H9 (cell line): ENCODE results near the gene SHISA8. TPM values are rescaled to one million over a fixed set of nuclear protein-coding genes. Genes with fewer than 3 reads are reported as not detected.

Source experiments
- DNase-seq: peaks from one replicate; pipeline ENCODE4 v3.0.0-alpha.2; 2017
- H2AFZ ChIP-seq: one replicate; pipeline ENCODE4 v1.6.1; 2013; ENCODE audit warnings: mild to moderate bottlenecking, low read length, control low read depth, moderate library complexity
- H2AK5ac ChIP-seq: 2 replicates; pipeline ENCODE4 v1.6.1; 2013; ENCODE audit warnings: low read length, control low read depth, mixed read lengths; ENCODE audit not compliant: insufficient read length
- H2BK120ac ChIP-seq: one replicate; pipeline ENCODE4 v1.6.1; 2013; ENCODE audit warnings: low read depth, mild to moderate bottlenecking, low read length, control low read depth, inconsistent platforms; ENCODE audit not compliant: poor library complexity, severe bottlenecking
- H2BK12ac ChIP-seq: 2 replicates; pipeline ENCODE4 v1.6.1; 2013; ENCODE audit warnings: low read length, control low read depth, mixed read lengths, low read depth; ENCODE audit not compliant: insufficient read length
- H2BK15ac ChIP-seq: 2 replicates; pipeline ENCODE4 v1.6.1; 2013; ENCODE audit warnings: low read depth, low read length, control low read depth
- H2BK20ac ChIP-seq: one replicate; pipeline ENCODE4 v1.6.1; 2013; ENCODE audit warnings: low read depth, mild to moderate bottlenecking, low read length, control low read depth, inconsistent platforms; ENCODE audit not compliant: poor library complexity, severe bottlenecking
- H2BK5ac ChIP-seq: 2 replicates; pipeline ENCODE4 v1.6.1; 2013; ENCODE audit warnings: low read length, control low read depth, mixed read lengths; ENCODE audit not compliant: insufficient read length
- H3K14ac ChIP-seq: 2 replicates; pipeline ENCODE4 v1.6.1; 2013; ENCODE audit warnings: low read length, control low read depth; ENCODE audit not compliant: insufficient read depth
- H3K18ac ChIP-seq: 2 replicates; pipeline ENCODE4 v1.6.1; 2013; ENCODE audit warnings: low read depth, mild to moderate bottlenecking, mixed read lengths, low read length, control low read depth; ENCODE audit not compliant: insufficient read length
- H3K23ac ChIP-seq: 2 replicates; pipeline ENCODE4 v1.6.1; 2013; ENCODE audit warnings: low read length, control low read depth, mixed read lengths, low read depth; ENCODE audit not compliant: insufficient read length
- H3K23me2 ChIP-seq: 2 replicates; pipeline ENCODE4 v1.6.1; 2013; ENCODE audit warnings: low read depth, mild to moderate bottlenecking, mixed read lengths, low read length, control low read depth; ENCODE audit not compliant: insufficient read length, poor library complexity, severe bottlenecking
- H3K27ac ChIP-seq: 2 replicates; pipeline ENCODE4 v1.5.1; 2013; ENCODE audit warnings: low read length, control low read depth, mixed read lengths, low read depth; ENCODE audit not compliant: insufficient read length
- H3K27me3 ChIP-seq: 2 replicates; pipeline ENCODE4 v1.6.1; 2013; ENCODE audit warnings: low read length, control low read depth, inconsistent platforms; ENCODE audit not compliant: insufficient read depth
- H3K4ac ChIP-seq: 2 replicates; pipeline ENCODE4 v1.6.1; 2013; ENCODE audit warnings: low read depth, mild to moderate bottlenecking, control low read depth, inconsistent platforms, low read length, moderate library complexity
- H3K4me1 ChIP-seq: 2 replicates; pipeline ENCODE4 v1.6.1; 2013; ENCODE audit warnings: low read length, control low read depth, inconsistent platforms; ENCODE audit not compliant: insufficient read depth
- H3K4me2 ChIP-seq: 2 replicates; pipeline ENCODE4 v1.6.1; 2013; ENCODE audit warnings: low read length, control low read depth, mixed read lengths; ENCODE audit not compliant: insufficient read length, insufficient read depth
- H3K56ac ChIP-seq: 2 replicates; pipeline ENCODE4 v1.6.1; 2013; ENCODE audit warnings: low read depth, mild to moderate bottlenecking, mixed read lengths, low read length, control low read depth; ENCODE audit not compliant: insufficient read length
- H3K79me1 ChIP-seq: 2 replicates; pipeline ENCODE4 v1.6.1; 2013; ENCODE audit warnings: low read depth, mild to moderate bottlenecking, moderate library complexity, low read length, control low read depth, inconsistent platforms; ENCODE audit not compliant: insufficient read depth, poor library complexity, severe bottlenecking
- H3K79me2 ChIP-seq: 2 replicates; pipeline ENCODE4 v1.6.1; 2013; ENCODE audit warnings: low read length, control low read depth, inconsistent platforms; ENCODE audit not compliant: insufficient read depth
- H3K9ac ChIP-seq: 2 replicates; pipeline ENCODE4 v1.6.1; 2013; ENCODE audit warnings: low read length, control low read depth, mixed read lengths; ENCODE audit not compliant: insufficient read length; ENCODE audit errors: extremely low read depth
- H3K9me3 ChIP-seq: one replicate; pipeline ENCODE4 v1.6.1; 2013; ENCODE audit warnings: low read depth, low read length, inconsistent platforms; ENCODE audit not compliant: control insufficient read depth
- H3T11ph ChIP-seq: one replicate; pipeline ENCODE4 v1.6.1; 2013; ENCODE audit warnings: mild to moderate bottlenecking, low read length, control low read depth, inconsistent platforms
- H4K20me1 ChIP-seq: one replicate; pipeline ENCODE4 v1.6.1; 2013; ENCODE audit not compliant: control insufficient read depth, insufficient read length, insufficient read depth
- H4K5ac ChIP-seq: 2 replicates; pipeline ENCODE4 v1.6.1; 2013; ENCODE audit warnings: low read depth, mild to moderate bottlenecking, mixed read lengths, low read length, control low read depth; ENCODE audit not compliant: insufficient read length
- H4K8ac ChIP-seq: replicated peaks from 2 replicates; pipeline ENCODE4 v1.6.1; 2013; ENCODE audit warnings: low read length, control low read depth, mixed read lengths, low read depth; ENCODE audit not compliant: insufficient read length
- H4K91ac ChIP-seq: 2 replicates; pipeline ENCODE4 v1.6.1; 2013; ENCODE audit warnings: low read depth, mild to moderate bottlenecking, moderate library complexity, mixed read lengths, low read length, control low read depth; ENCODE audit not compliant: insufficient read length
- H3K27ac Mint-ChIP-seq, 3 experiments: 2 replicates in 2 of 3; 3 replicates in 1 of 3; pipeline ENCODE4 v1.8.0; 2020 to 2021; ENCODE audit warnings: mixed read lengths in 3 of 3, mild to moderate bottlenecking in 1 of 3, moderate library complexity in 1 of 3
- H3K27me3 Mint-ChIP-seq: 2 replicates; pipeline ENCODE4 v1.8.0; 2021; ENCODE audit warnings: low read depth, mild to moderate bottlenecking, moderate library complexity, mixed read lengths
- H3K36me3 Mint-ChIP-seq, 3 experiments: 2 replicates in 2 of 3; 3 replicates in 1 of 3; pipeline ENCODE4 v1.8.0; 2020 to 2021; ENCODE audit warnings: low read depth in 3 of 3, mixed read lengths in 3 of 3; ENCODE audit not compliant: insufficient read depth in 1 of 3
- H3K4me1 Mint-ChIP-seq, 2 experiments: 2 replicates each; pipeline ENCODE4 v1.8.0; 2020; ENCODE audit warnings: mixed read lengths in 2 of 2
- H3K4me3 Mint-ChIP-seq, 2 experiments: 2 replicates in 1 of 2; 3 replicates in 1 of 2; pipeline ENCODE4 v1.8.0; 2020 to 2021; ENCODE audit warnings: mild to moderate bottlenecking in 2 of 2, mixed read lengths in 2 of 2, moderate library complexity in 1 of 2
- H3K9me3 Mint-ChIP-seq, 2 experiments: 2 replicates in 1 of 2; 3 replicates in 1 of 2; pipeline ENCODE4 v1.8.0; 2020; ENCODE audit warnings: mild to moderate bottlenecking in 2 of 2, mixed read lengths in 2 of 2, moderate library complexity in 1 of 2
- CTCF ChIP-seq: fragments of 200-600 bp; sonication (generic); conservative IDR thresholded peaks from 3 replicates; pipeline ENCODE4 v1.8.0; 2021; ENCODE audit warnings: antibody characterized with exemption, mild to moderate bottlenecking
- WGBS: extraction: QIAGEN DNeasy Blood & Tissue Kit; methylation state at CpG from one replicate; pipeline ENCODE4 v1.1.7; 2013; ENCODE audit warnings: missing lambda C conversion rate, low lambda C conversion rate, mixed read lengths; ENCODE audit not compliant: insufficient read length; ENCODE audit errors: extremely low coverage; 5-methylcytosine and 5-hydroxymethylcytosine counted together
- total RNA-seq: library from RNA; stranded (reverse); gene quantifications from 2 replicates; pipeline ENCODE4 v1.2.1, GENCODE V29; 2021

The SHISA8 gene
- total RNA-seq, 1 experiment from 2014 or later: 1.4 TPM

GRCh38 chr22:41919357-41920224 is 4.7 kb upstream of the SHISA8 start:
- Histone ChIP-seq H3K18ac (no peak overlapping the region), H2BK15ac (no peak overlapping the region), H4K5ac (no peak overlapping the region), H3K79me2 (no peaks in the 10 kb centered on the region), H3K4me1 (no peaks in the 10 kb centered on the region; the same call in 1 of the 2 replicates), H4K91ac (no peak overlapping the region), H3K23me2 (peaks cover 12% of the 10 kb centered on the region), H3K4ac (no peak overlapping the region), H3K4me2 (peak overlapping the region; percentile 51), H2BK5ac (no peak overlapping the region), H3K23ac (no peak overlapping the region), H4K8ac (no peak overlapping the region), H2AFZ (no peak overlapping the region), H2BK12ac (no peak overlapping the region), H3K14ac (peak overlapping the region; percentile 29; the same call in 1 of the 2 replicates), H3K27me3 (peaks cover 27% of the 10 kb centered on the region), H2BK120ac (no peak overlapping the region), H3K27ac (no peak overlapping the region), H3K56ac (no peak overlapping the region), H3K9ac (peak overlapping the region; percentile 30), H2AK5ac (no peak overlapping the region), H3K9me3 (no peaks in the 10 kb centered on the region), H2BK20ac (no peak overlapping the region), H3K79me1 (no peaks in the 10 kb centered on the region), H4K20me1 (peaks cover 2% of the 10 kb centered on the region), H3T11ph (no peak overlapping the region)
- peaks cover 85% of the 10 kb centered on the region for H3K27me3 Mint-ChIP-seq
- no peaks in the 10 kb centered on the region for H3K9me3 Mint-ChIP-seq
- TF ChIP-seq CTCF: no peak
- no peaks in the 10 kb centered on the region for H3K36me3 Mint-ChIP-seq
- peak; percentile 93 for DNase-seq
- H3K4me3 Mint-ChIP-seq: peak overlapping the region; percentile 50 to 76
- no CpG with 5 or more reads among the region's 62 CpGs for WGBS
- peaks cover 7 to 18% of the 10 kb centered on the region in 2 experiments; a peak in 3 of 4 replicates for H3K4me1 Mint-ChIP-seq
- no peak overlapping the region for H3K27ac Mint-ChIP-seq
